ENCODE data around the gene PPP1R3C.
A peak's percentile ranks its signal among the peaks of the same experiment; 100 is the strongest.

Gene PPP1R3C

GRCh38 chr10:91607646-91608403, 25.0 kb downstream of the PPP1R3C start:
- H3K27me3 ChIP-seq (ENCODE audit: control insufficient read depth, insufficient read depth, low read length): no peaks in the 10 kb centered on the region
- H3K4me3 ChIP-seq (ENCODE audit: low read depth, low read length): no peak overlapping the region
- H3K9me3 ChIP-seq (ENCODE audit: control insufficient read depth, insufficient read depth, low read length): no peaks in the 10 kb centered on the region
- peak overlapping the region; percentile 51 for H3K9ac ChIP-seq (ENCODE audit: low read depth, low read length)
- H3K36me3 ChIP-seq (ENCODE audit: control insufficient read depth, insufficient read depth, low read length): no peaks in the 10 kb centered on the region
- H3K4me1 ChIP-seq (ENCODE audit: control insufficient read depth, insufficient read depth, low read length): peaks cover 5% of the 10 kb centered on the region

GRCh38 chr10:91605968-91606367, 26.9 kb downstream of the PPP1R3C start:
- H3K4me3 ChIP-seq (ENCODE audit: low read depth, low read length): no peak overlapping the region
- no peak overlapping the region for H3K9ac ChIP-seq (ENCODE audit: low read depth, low read length)
- peaks cover 5% of the 10 kb centered on the region for H3K4me1 ChIP-seq (ENCODE audit: control insufficient read depth, insufficient read depth, low read length)
- H3K9me3 ChIP-seq (ENCODE audit: control insufficient read depth, insufficient read depth, low read length): no peaks in the 10 kb centered on the region
- H3K27me3 ChIP-seq (ENCODE audit: control insufficient read depth, insufficient read depth, low read length): no peaks in the 10 kb centered on the region
- H3K36me3 ChIP-seq (ENCODE audit: control insufficient read depth, insufficient read depth, low read length): no peaks in the 10 kb centered on the region

- no peaks in the 10 kb centered on the region for H3K36me3 ChIP-seq (ENCODE audit: control insufficient read depth, insufficient read depth, low read length)
- no peaks in the 10 kb centered on the region for H3K27me3 ChIP-seq (ENCODE audit: control insufficient read depth, insufficient read depth, low read length)
- H3K9ac ChIP-seq (ENCODE audit: low read depth, low read length): no peak overlapping the region
- H3K4me3 ChIP-seq (ENCODE audit: low read depth, low read length): no peak overlapping the region
- H3K4me1 ChIP-seq (ENCODE audit: control insufficient read depth, insufficient read depth, low read length): peaks cover 5% of the 10 kb centered on the region
- H3K9me3 ChIP-seq (ENCODE audit: control insufficient read depth, insufficient read depth, low read length): no peaks in the 10 kb centered on the region
Measured at GRCh38 chr10:91604553-91605534, 28.0 kb downstream of the PPP1R3C start.

- H3K4me3 ChIP-seq (ENCODE audit: low read depth, low read length): no peak overlapping the region
- H3K9ac ChIP-seq (ENCODE audit: low read depth, low read length): no peak overlapping the region
- H3K9me3 ChIP-seq (ENCODE audit: control insufficient read depth, insufficient read depth, low read length): no peaks in the 10 kb centered on the region
- no peaks in the 10 kb centered on the region for H3K36me3 ChIP-seq (ENCODE audit: control insufficient read depth, insufficient read depth, low read length)
- H3K27me3 ChIP-seq (ENCODE audit: control insufficient read depth, insufficient read depth, low read length): no peaks in the 10 kb centered on the region
- H3K4me1 ChIP-seq (ENCODE audit: control insufficient read depth, insufficient read depth, low read length): peaks cover 4% of the 10 kb centered on the region
Measured at GRCh38 chr10:91603931-91604331, 28.9 kb downstream of the PPP1R3C start.

- no peaks in the 10 kb centered on the region for H3K36me3 ChIP-seq (ENCODE audit: control insufficient read depth, insufficient read depth, low read length)
- H3K9ac ChIP-seq (ENCODE audit: low read depth, low read length): no peak overlapping the region
- no peaks in the 10 kb centered on the region for H3K9me3 ChIP-seq (ENCODE audit: control insufficient read depth, insufficient read depth, low read length)
- no peaks in the 10 kb centered on the region for H3K27me3 ChIP-seq (ENCODE audit: control insufficient read depth, insufficient read depth, low read length)
- H3K4me3 ChIP-seq (ENCODE audit: low read depth, low read length): no peak overlapping the region
- no peaks in the 10 kb centered on the region for H3K4me1 ChIP-seq (ENCODE audit: control insufficient read depth, insufficient read depth, low read length)
Measured at GRCh38 chr10:91602868-91603568, 29.9 kb downstream of the PPP1R3C start.

- Histone ChIP-seq H3K9ac (ENCODE audit: low read depth, low read length) (no peak overlapping the region), H3K36me3 (ENCODE audit: control insufficient read depth, insufficient read depth, low read length) (no peaks in the 10 kb centered on the region), H3K4me1 (ENCODE audit: control insufficient read depth, insufficient read depth, low read length) (no peaks in the 10 kb centered on the region), H3K9me3 (ENCODE audit: control insufficient read depth, insufficient read depth, low read length) (no peaks in the 10 kb centered on the region), H3K4me3 (ENCODE audit: low read depth, low read length) (no peak overlapping the region), H3K27me3 (ENCODE audit: control insufficient read depth, insufficient read depth, low read length) (no peaks in the 10 kb centered on the region)
Measured at GRCh38 chr10:91602449-91602848, 30.4 kb downstream of the PPP1R3C start.

- no peak overlapping the region for H3K4me3 ChIP-seq (ENCODE audit: low read depth, low read length)
- no peaks in the 10 kb centered on the region for H3K9me3 ChIP-seq (ENCODE audit: control insufficient read depth, insufficient read depth, low read length)
- no peak overlapping the region for H3K9ac ChIP-seq (ENCODE audit: low read depth, low read length)
- no peaks in the 10 kb centered on the region for H3K4me1 ChIP-seq (ENCODE audit: control insufficient read depth, insufficient read depth, low read length)
- H3K36me3 ChIP-seq (ENCODE audit: control insufficient read depth, insufficient read depth, low read length): no peaks in the 10 kb centered on the region
- H3K27me3 ChIP-seq (ENCODE audit: control insufficient read depth, insufficient read depth, low read length): no peaks in the 10 kb centered on the region
Measured at GRCh38 chr10:91601212-91601611, 31.7 kb downstream of the PPP1R3C start.

- H3K4me1 ChIP-seq (ENCODE audit: control insufficient read depth, insufficient read depth, low read length): no peaks in the 10 kb centered on the region
- H3K27me3 ChIP-seq (ENCODE audit: control insufficient read depth, insufficient read depth, low read length): no peaks in the 10 kb centered on the region
- no peak overlapping the region for H3K9ac ChIP-seq (ENCODE audit: low read depth, low read length)
- H3K9me3 ChIP-seq (ENCODE audit: control insufficient read depth, insufficient read depth, low read length): no peaks in the 10 kb centered on the region
- H3K36me3 ChIP-seq (ENCODE audit: control insufficient read depth, insufficient read depth, low read length): no peaks in the 10 kb centered on the region
- H3K4me3 ChIP-seq (ENCODE audit: low read depth, low read length): no peak overlapping the region
Measured at GRCh38 chr10:91598211-91598977, 34.5 kb downstream of the PPP1R3C start.

GRCh38 chr10:91597197-91597881, 35.5 kb downstream of the PPP1R3C start:
- no peak overlapping the region for H3K4me3 ChIP-seq (ENCODE audit: low read depth, low read length)
- no peaks in the 10 kb centered on the region for H3K27me3 ChIP-seq (ENCODE audit: control insufficient read depth, insufficient read depth, low read length)
- no peak overlapping the region for H3K9ac ChIP-seq (ENCODE audit: low read depth, low read length)
- no peaks in the 10 kb centered on the region for H3K9me3 ChIP-seq (ENCODE audit: control insufficient read depth, insufficient read depth, low read length)
- no peaks in the 10 kb centered on the region for H3K36me3 ChIP-seq (ENCODE audit: control insufficient read depth, insufficient read depth, low read length)
- no peaks in the 10 kb centered on the region for H3K4me1 ChIP-seq (ENCODE audit: control insufficient read depth, insufficient read depth, low read length)

GRCh38 chr10:91596825-91597196, 36.1 kb downstream of the PPP1R3C start:
- no peak overlapping the region for H3K9ac ChIP-seq (ENCODE audit: low read depth, low read length)
- no peak overlapping the region for H3K4me3 ChIP-seq (ENCODE audit: low read depth, low read length)
- H3K9me3 ChIP-seq (ENCODE audit: control insufficient read depth, insufficient read depth, low read length): no peaks in the 10 kb centered on the region
- H3K27me3 ChIP-seq (ENCODE audit: control insufficient read depth, insufficient read depth, low read length): no peaks in the 10 kb centered on the region
- no peaks in the 10 kb centered on the region for H3K4me1 ChIP-seq (ENCODE audit: control insufficient read depth, insufficient read depth, low read length)
- H3K36me3 ChIP-seq (ENCODE audit: control insufficient read depth, insufficient read depth, low read length): no peaks in the 10 kb centered on the region

Data from iPS-15b (cell line).